ENCODE measurements around the gene SZRD1. TPM values are rescaled to one million over a fixed set of nuclear protein-coding genes. Genes with fewer than 3 reads are reported as not detected.

SZRD1 gene
- total RNA-seq, 1 experiment from 2014 or later = 113 TPM

DNA sequence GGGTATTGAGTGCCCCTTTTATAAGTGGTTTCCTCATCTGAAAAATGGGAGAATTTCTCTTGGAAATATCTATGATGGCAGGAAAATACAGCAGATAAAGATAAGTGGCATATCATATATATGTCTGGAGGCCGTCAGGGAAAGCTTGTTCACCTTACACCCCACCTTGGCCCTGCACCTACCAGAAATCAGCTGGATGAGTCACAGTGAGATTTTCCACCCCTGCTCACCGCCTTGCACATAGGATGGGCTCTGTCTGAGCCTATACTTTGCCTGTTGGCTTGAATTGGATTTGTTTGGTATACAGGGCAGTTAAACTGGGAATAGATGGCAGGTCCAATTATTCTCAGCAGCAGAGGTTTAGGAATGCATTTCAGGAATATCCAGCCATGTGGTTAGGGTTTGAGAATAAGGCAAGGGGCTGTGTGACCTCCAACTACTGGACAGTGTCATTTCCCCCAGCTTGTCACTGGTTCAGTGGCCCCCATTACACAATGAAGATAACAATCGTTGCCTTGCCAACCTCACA lies 70.0 kb downstream of the SZRD1 start, which contains the start of gene SPATA21:
TSS of gene SPATA21 (minus strand) at position 479 of the 529 bp plus-strand sequence. CDS start 6,053 bp downstream, outside the sequence.
- ATAC-seq (no peak), DNase-seq (ENCODE audit: low spot score) (no peak)
- peaks cover 10% of the 10 kb centered on the region; the same call in 1 of the 2 replicates for H3K27me3 Mint-ChIP-seq (ENCODE audit: low read depth)
- H3K36me3 Mint-ChIP-seq = no peaks in the 10 kb centered on the region
- no peak within 1 kb of the TSS for H3K4me3 Mint-ChIP-seq
- CTCF ChIA-PET = no interaction called here
- no peak within 1 kb of the TSS for H3K27ac Mint-ChIP-seq
- no peak for TF ChIP-seq ZNF423 (CRISPR knock-in tag; IDR thresholded peaks at IDR 0.05)
- no peak for TF ChIP-seq TP53 (CRISPR knock-in tag; IDR thresholded peaks at IDR 0.05)
- no peak for TF ChIP-seq SMAD4 (CRISPR knock-in tag; IDR thresholded peaks at IDR 0.05)
- TF ChIP-seq, protein P1, sequence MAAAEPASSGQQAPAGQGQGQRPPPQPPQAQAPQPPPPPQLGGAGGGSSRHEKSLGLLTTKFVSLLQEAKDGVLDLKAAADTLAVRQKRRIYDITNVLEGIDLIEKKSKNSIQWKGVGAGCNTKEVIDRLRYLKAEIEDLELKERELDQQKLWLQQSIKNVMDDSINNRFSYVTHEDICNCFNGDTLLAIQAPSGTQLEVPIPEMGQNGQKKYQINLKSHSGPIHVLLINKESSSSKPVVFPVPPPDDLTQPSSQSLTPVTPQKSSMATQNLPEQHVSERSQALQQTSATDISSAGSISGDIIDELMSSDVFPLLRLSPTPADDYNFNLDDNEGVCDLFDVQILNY (CRISPR knock-in tag; IDR thresholded peaks at IDR 0.05) = no peak
- TF ChIP-seq MLX (CRISPR knock-in tag; IDR thresholded peaks at IDR 0.05) = no peak
- no peak for TF ChIP-seq ETV6 (CRISPR knock-in tag; IDR thresholded peaks at IDR 0.05)
- TF ChIP-seq ZNF281 (CRISPR knock-in tag; IDR thresholded peaks at IDR 0.05) = no peak
- TF ChIP-seq SOX15 (CRISPR knock-in tag; IDR thresholded peaks at IDR 0.05) = no peak
- no peak for TF ChIP-seq AR (CRISPR knock-in tag; IDR thresholded peaks at IDR 0.05)
- no peak for TF ChIP-seq ZNF416 (CRISPR knock-in tag; IDR thresholded peaks at IDR 0.05)
- TF ChIP-seq, protein P2, sequence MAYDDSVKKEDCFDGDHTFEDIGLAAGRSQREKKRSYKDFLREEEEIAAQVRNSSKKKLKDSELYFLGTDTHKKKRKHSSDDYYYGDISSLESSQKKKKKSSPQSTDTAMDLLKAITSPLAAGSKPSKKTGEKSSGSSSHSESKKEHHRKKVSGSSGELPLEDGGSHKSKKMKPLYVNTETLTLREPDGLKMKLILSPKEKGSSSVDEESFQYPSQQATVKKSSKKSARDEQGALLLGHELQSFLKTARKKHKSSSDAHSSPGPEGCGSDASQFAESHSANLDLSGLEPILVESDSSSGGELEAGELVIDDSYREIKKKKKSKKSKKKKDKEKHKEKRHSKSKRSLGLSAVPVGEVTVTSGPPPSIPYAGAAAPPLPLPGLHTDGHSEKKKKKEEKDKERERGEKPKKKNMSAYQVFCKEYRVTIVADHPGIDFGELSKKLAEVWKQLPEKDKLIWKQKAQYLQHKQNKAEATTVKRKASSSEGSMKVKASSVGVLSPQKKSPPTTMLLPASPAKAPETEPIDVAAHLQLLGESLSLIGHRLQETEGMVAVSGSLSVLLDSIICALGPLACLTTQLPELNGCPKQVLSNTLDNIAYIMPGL (CRISPR knock-in tag; IDR thresholded peaks at IDR 0.05) = no peak
- no peak for TF ChIP-seq ELF4 (CRISPR knock-in tag; IDR thresholded peaks at IDR 0.05; ENCODE audit: low read depth)
- POLR2A ChIA-PET = no interaction called here
- no peaks in the 10 kb centered on the region for H3K9me3 Mint-ChIP-seq
- peaks cover 4% of the 10 kb centered on the region; the same call in 1 of the 2 replicates for H3K4me1 Mint-ChIP-seq

- peaks cover 4% of the 10 kb centered on the region; the same call in 1 of the 2 replicates for H3K4me1 Mint-ChIP-seq
- H3K27me3 Mint-ChIP-seq (ENCODE audit: low read depth) = peaks cover 12% of the 10 kb centered on the region; the same call in 1 of the 2 replicates
- TF ChIP-seq OVOL2 (CRISPR knock-in tag; IDR thresholded peaks at IDR 0.05; ENCODE audit: borderline replicate concordance) (no peak), ESRRA (CRISPR knock-in tag; IDR thresholded peaks at IDR 0.05; ENCODE audit: borderline replicate concordance) (no peak), ZSCAN18 (CRISPR knock-in tag; IDR thresholded peaks at IDR 0.05) (no peak), HMGA2 (CRISPR knock-in tag; IDR thresholded peaks at IDR 0.05) (no peak), ZNF138 (CRISPR knock-in tag; conservative IDR thresholded peaks at IDR 0.05) (no peak), FOXJ3 (CRISPR knock-in tag; IDR thresholded peaks at IDR 0.05; ENCODE audit: borderline replicate concordance) (no peak)
- POLR2A ChIA-PET = no interaction called here
- H3K27ac Mint-ChIP-seq = no peak overlapping the region
- ATAC-seq (no peak), DNase-seq (ENCODE audit: low spot score) (no peak)
- CTCF ChIA-PET = interaction anchor here (1.6 kb wide), 1 partner anchor 75 kb away, joined by 8 read pairs; no protein-coding TSS in a partner anchor
- no peaks in the 10 kb centered on the region; the same call in 1 of the 2 replicates for H3K36me3 Mint-ChIP-seq
- H3K4me3 Mint-ChIP-seq = no peak overlapping the region
- no peaks in the 10 kb centered on the region for H3K9me3 Mint-ChIP-seq
These were observed 71.5 kb downstream of the SZRD1 start for GRCh38 chr1:16438516-16438915.

All from WTC11 (cell line).